Glomerular endothelial cell (primary cell): ENCODE data around the gene EXTL1. TPM values are rescaled to one million over a fixed set of nuclear protein-coding genes. Genes with fewer than 3 reads are reported as not detected.

ENCODE experiments used
- total RNA-seq: library from RNA; depleted of rRNA; stranded (reverse); fragments of >200 nt; gene quantifications from 2 replicates; pipeline ENCODE4 v1.2.3, GENCODE V29; 2015

EXTL1 gene
- total RNA-seq, 1 donor from 2014 or later = 0.06 TPM

Other genes with a start within 250 kb of the EXTL1 start
- gene SELENON, start 221.6 kb upstream of the EXTL1 start, total RNA-seq = 172 and 263 TPM in 2 replicates
- 39.0 and 44.0 TPM in 2 replicates for gene MTFR1L, start 201.8 kb upstream of the EXTL1 start, total RNA-seq
- gene AUNIP, start 162.3 kb upstream of the EXTL1 start, total RNA-seq = 0.68 and 1.6 TPM in 2 replicates
- gene PAQR7, start 146.1 kb upstream of the EXTL1 start, total RNA-seq = 7.5 and 8.1 TPM in 2 replicates
- 106 and 163 TPM in 2 replicates for gene STMN1, start 115.4 kb upstream of the EXTL1 start, total RNA-seq
- gene PAFAH2, start 23.7 kb upstream of the EXTL1 start, total RNA-seq = 8.2 and 10.5 TPM in 2 replicates
- not detected in 2 replicates for gene SLC30A2, start 24.3 kb downstream of the EXTL1 start, total RNA-seq
- not detected in 2 replicates for gene TRIM63, start 45.9 kb downstream of the EXTL1 start, total RNA-seq
- 1.8 and 5.4 TPM in 2 replicates for gene PDIK1L, start 90.0 kb downstream of the EXTL1 start, total RNA-seq
- 4.1 and 5.8 TPM in 2 replicates for gene FAM110D, start 137.3 kb downstream of the EXTL1 start, total RNA-seq
- gene C1orf232, start 147.2 kb downstream of the EXTL1 start, total RNA-seq = not detected in 2 replicates
- 26.5 and 27.2 TPM in 2 replicates for gene ZNF593, start 148.1 kb downstream of the EXTL1 start, total RNA-seq
- not detected in 2 replicates for gene ZNF593OS, start 150.1 kb downstream of the EXTL1 start, total RNA-seq
- 1.0 TPM in 1 of 2 replicates, not detected in the other for gene CNKSR1, start 155.7 kb downstream of the EXTL1 start, total RNA-seq
- not detected in 2 replicates for gene CATSPER4, start 168.8 kb downstream of the EXTL1 start, total RNA-seq
- gene CEP85, start 212.4 kb downstream of the EXTL1 start, total RNA-seq = 7.4 and 7.9 TPM in 2 replicates